ENCODE data around the gene DCP1A.
"Not testable (repeated sequence)": the region's sequence is repeated elsewhere in the genome, so short reads cannot be mapped to it uniquely, and the experiment has no call there.

Gene DCP1A

DNA sequence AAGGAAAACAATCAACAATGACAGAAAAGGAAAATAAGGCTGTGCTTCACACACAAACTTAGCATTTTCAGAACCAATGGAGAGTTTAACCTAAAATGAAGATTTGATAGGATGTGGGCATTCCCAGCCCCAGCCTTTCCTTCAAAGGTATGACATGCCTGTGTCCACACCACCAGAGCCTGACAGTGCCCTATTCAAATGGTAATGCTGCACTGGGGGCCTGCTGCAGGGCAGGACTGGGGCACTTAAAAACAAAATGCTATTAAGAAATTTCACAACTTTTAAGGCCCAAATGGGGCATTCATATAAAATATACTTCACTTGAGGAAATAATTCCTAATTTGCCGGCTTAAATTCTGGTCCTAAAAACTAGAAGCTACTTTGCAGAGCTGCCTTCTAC, 60.6 kb downstream of the DCP1A start:
- TF ChIP-seq, protein P1, sequence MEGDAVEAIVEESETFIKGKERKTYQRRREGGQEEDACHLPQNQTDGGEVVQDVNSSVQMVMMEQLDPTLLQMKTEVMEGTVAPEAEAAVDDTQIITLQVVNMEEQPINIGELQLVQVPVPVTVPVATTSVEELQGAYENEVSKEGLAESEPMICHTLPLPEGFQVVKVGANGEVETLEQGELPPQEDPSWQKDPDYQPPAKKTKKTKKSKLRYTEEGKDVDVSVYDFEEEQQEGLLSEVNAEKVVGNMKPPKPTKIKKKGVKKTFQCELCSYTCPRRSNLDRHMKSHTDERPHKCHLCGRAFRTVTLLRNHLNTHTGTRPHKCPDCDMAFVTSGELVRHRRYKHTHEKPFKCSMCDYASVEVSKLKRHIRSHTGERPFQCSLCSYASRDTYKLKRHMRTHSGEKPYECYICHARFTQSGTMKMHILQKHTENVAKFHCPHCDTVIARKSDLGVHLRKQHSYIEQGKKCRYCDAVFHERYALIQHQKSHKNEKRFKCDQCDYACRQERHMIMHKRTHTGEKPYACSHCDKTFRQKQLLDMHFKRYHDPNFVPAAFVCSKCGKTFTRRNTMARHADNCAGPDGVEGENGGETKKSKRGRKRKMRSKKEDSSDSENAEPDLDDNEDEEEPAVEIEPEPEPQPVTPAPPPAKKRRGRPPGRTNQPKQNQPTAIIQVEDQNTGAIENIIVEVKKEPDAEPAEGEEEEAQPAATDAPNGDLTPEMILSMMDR (IDR thresholded peaks at IDR 0.05; ENCODE audit: low read depth, low read length) = no peak
- H3K4me3 ChIP-seq (ENCODE audit: low read depth, low read length) = no peak overlapping the region

DNA sequence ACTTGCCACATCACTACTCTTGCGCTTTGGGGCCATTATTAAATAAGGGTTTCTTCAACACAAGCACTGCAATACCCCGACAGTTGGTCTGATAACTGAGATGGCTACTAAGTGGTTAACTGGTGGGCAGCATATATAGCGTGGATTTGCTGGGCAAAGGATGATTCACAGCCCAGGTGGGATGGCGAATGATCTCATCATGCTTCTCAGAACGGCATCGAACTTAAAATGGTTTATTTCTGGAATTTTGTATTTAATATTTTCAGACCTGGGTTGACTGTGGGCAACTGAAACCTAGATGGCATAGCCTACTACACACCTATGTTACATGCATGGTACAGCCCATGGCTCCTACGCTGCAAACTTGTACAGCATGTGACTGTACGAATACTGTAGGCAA, 64.8 kb downstream of the DCP1A start:
- no peak overlapping the region for H3K4me3 ChIP-seq (ENCODE audit: low read depth, low read length)
- TF ChIP-seq, protein P1 (IDR thresholded peaks at IDR 0.05; ENCODE audit: low read depth, low read length) = no peak

DNA sequence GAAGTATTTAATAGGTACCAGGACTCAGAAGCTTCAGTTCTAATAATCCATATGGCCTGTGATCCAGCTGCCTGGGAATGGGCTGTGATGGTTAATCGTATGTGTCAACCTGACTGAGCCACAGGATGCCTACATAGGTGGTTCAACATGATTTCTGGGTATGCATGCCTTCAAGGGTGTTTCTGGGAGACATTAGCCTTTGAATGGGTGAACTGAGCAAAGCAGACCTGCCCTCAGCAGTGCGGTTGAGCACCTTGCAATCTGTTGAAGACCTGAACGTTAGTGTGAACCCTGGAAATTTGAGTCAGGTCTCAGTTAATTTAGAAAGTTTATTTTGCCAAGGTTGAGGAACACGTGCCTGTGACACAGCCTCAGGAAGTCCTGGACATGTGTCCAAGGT, 68.7 kb downstream of the DCP1A start:
- no peak overlapping the region for H3K4me3 ChIP-seq (ENCODE audit: low read depth, low read length)
- TF ChIP-seq, protein P1 (IDR thresholded peaks at IDR 0.05; ENCODE audit: low read depth, low read length) = no peak

DNA sequence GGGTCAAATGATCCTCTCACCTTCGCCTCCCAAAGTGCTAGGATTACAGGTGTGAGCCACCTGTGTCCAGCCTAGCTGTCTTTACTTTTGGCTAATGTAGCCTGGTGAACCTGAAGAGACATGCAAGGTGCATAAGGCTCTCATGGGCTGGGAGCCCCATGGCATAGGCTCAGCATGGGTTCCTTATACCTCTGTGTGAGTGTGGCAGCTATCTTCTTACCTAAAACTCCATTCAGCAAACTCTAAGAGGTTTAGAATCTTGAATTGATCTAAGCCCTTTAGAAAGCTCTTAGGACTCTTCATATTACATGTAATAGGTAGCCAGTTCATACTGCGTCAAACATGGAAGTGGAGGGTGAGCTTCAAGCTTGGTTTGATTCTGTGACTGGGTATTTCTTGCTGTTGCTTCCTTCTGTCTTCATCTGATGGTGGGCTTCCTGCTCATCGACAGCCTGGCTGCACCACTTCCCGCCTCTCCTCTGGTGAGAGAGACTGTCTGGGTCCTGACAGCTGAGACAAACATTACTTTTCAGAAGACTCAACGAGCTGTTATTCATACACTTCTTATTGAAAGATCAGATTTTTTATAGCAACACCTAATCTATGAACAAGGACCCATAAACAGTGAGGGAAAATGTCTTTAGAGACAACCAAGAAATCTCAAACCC, 72.3 kb downstream of the DCP1A start:
- TF ChIP-seq, protein P1 (IDR thresholded peaks at IDR 0.05; ENCODE audit: low read depth, low read length) = no peak

DNA sequence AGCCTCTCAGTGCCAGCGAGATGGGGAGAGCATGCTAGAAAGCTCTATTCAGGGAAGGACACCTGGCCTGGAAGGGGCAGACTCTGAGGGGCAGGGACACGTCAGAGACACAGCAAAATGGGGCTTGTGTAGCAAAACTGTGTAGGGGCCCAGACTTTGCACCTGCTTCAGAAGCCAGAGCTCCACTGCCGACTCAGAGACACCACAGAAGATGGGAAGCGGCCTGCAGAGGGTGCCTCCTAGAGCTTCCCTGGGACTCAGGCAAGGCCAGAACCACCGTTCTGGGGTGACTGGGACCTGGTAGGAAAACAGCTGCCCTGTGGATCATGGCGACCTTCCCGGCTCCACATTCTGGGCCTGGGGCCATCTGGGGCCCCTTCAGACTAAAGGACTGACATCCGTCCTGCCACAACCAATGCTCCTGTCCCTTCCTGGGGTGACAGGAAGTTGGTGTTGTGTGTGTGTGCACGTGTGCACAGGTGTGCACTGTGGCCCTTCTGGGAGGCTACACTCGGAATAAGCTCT, 74.1 kb downstream of the DCP1A start:
- H3K4me3 ChIP-seq (ENCODE audit: low read depth, low read length) = no peak overlapping the region
- TF ChIP-seq, protein P1 (IDR thresholded peaks at IDR 0.05; ENCODE audit: low read depth, low read length) = no peak

More for the DNA sequence above, 72.3 kb downstream of the DCP1A start:
- H3K4me3 ChIP-seq (ENCODE audit: low read depth, low read length) = no peak overlapping the region

DNA sequence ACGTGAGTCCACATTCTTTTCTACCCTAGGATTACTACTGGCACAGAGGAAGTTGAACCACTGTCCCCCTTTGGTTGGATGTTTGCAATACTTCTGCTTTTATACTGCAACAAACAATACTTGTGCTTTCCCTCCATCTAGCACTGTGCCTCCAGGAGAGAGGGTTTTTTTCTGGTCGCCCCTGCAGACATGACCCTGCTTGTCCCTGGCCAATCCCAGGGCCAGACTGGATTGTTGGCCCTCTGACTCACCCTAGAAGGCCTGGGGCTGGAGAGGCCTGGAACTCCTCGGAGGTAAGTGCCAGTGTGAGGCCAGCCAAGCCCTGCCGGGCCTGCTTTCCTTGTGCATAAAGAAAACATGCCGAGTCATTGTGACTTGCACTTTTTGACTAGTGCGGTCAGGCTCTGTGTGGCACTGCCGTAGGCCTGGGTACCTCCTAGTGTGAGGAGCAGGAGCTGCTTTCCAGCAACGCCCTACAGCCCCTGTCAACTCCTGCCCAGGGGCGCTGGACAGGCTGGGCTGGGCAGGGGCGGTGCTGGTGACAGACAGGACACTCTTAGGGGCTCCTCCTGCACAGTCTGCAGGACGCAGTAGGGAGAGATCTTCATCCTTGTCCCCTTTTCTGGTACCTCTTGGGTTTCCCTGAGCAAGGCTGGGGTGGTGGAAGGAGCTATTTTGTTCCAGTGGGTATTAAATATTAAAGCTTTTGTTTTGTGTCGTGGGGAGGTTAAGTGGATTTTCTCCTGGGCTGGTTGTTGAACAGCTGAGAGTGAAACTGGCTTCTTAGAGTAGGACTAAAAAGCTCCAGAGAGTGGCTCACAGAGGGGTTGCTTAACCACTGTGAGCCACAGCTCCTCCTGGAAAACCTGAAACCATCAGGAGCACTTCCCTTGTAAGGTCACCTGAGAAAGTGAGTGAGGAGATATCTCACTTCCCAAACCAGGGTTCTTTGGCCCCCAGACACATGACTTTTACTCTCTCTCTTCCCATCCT, 77.2 kb downstream of the DCP1A start:
- no peak overlapping the region for H3K4me3 ChIP-seq (ENCODE audit: low read depth, low read length)
- TF ChIP-seq, protein P1 (IDR thresholded peaks at IDR 0.05; ENCODE audit: low read depth, low read length) = no peak

DNA sequence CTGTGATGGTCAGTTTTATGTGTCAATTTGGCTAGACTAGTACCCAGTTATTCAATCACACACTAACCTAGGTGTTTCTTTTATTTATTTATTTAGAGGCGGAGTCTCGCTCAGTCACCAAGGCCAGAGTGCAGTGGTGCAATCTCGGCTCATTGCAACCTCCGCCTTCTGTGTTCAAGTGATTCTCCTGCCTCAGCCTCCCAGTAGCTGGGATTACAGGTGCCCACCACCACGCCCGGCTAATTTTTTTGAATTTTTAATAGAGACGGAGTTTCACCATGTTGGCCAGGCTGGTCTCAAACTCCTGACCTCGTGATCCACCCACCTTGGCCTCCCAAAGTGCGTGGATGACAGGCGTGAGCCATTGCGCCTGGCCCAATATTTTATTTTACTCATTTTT, 78.2 kb downstream of the DCP1A start:
- not testable (repeated sequence) for H3K4me3 ChIP-seq (ENCODE audit: low read depth, low read length)

Data from WI38 (cell line).